ENCODE measurements around the gene MARK2.
"Not testable (repeated sequence)": the region's sequence is repeated elsewhere in the genome, so short reads cannot be mapped to it uniquely, and the experiment has no call there.

The MARK2 gene

DNA sequence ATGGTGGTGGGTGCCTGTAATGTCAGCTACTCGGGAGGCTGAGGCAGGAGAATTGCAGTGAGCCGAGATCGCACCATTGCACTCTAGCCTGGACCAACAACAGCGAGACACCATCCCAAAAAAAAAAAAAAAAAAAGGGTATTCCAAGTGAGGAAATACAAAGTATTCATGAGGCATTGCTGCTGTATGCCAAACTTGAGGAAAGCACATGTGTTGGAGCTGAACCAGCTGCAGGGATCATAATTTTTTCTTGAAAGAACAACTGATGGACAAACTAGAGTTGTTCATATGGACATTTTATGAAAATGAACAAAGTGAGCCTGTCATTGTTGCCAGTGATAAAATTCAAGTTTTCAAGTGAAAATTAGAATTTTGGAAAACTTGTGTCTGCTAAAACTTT lies 15.8 kb downstream of the MARK2 start:
- H3K27ac ChIP-seq (ENCODE audit: low read depth, low read length) = no peak overlapping the region
- H3K9me3 ChIP-seq (ENCODE audit: control insufficient read depth, insufficient read depth, low read length) = no peaks in the 10 kb centered on the region
- no peak overlapping the region for H3K4me3 ChIP-seq (ENCODE audit: low read depth, low read length)
- 0 out of 2 replicates have a peak, but pooled peaks cover 8% of the 10 kb centered on the region for H3K36me3 ChIP-seq (ENCODE audit: control insufficient read depth, insufficient read depth, low read length)
- H3K4me1 ChIP-seq (ENCODE audit: control insufficient read depth, insufficient read depth, low read length) = no peaks in the 10 kb centered on the region; the same call in 1 of the 2 replicates
- H3K9ac ChIP-seq (ENCODE audit: low read depth, low read length) = no peak overlapping the region
- H3K27me3 ChIP-seq (ENCODE audit: control insufficient read depth, insufficient read depth, low read length) = no peaks in the 10 kb centered on the region

DNA sequence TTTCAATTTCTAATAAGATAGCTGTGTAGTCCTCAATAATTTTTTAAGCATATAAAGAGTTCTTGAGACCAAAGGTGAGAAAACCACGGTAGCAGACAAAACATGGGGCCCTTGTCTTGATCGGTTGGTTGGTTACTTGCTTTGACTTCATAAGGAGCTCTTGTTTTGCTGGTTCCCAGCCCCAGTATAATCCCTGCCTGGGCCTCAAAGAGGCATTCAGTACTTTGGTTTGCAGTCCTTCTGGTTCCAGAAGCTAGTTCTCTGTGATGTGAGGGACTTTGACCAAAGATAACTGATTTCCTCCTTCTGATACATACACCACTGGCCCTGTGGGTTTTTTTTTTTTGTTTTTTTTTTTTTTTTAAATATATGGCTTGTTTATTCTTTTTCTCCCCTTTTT lies 17.1 kb downstream of the MARK2 start:
- H3K36me3 ChIP-seq (ENCODE audit: control insufficient read depth, insufficient read depth, low read length) = 0 out of 2 replicates have a peak, but pooled peaks cover 8% of the 10 kb centered on the region
- no peaks in the 10 kb centered on the region for H3K9me3 ChIP-seq (ENCODE audit: control insufficient read depth, insufficient read depth, low read length)
- no peak overlapping the region for H3K4me3 ChIP-seq (ENCODE audit: low read depth, low read length)
- no peaks in the 10 kb centered on the region; the same call in 1 of the 2 replicates for H3K4me1 ChIP-seq (ENCODE audit: control insufficient read depth, insufficient read depth, low read length)
- no peak overlapping the region for H3K9ac ChIP-seq (ENCODE audit: low read depth, low read length)
- H3K27me3 ChIP-seq (ENCODE audit: control insufficient read depth, insufficient read depth, low read length) = no peaks in the 10 kb centered on the region
- no peak overlapping the region for H3K27ac ChIP-seq (ENCODE audit: low read depth, low read length)

DNA sequence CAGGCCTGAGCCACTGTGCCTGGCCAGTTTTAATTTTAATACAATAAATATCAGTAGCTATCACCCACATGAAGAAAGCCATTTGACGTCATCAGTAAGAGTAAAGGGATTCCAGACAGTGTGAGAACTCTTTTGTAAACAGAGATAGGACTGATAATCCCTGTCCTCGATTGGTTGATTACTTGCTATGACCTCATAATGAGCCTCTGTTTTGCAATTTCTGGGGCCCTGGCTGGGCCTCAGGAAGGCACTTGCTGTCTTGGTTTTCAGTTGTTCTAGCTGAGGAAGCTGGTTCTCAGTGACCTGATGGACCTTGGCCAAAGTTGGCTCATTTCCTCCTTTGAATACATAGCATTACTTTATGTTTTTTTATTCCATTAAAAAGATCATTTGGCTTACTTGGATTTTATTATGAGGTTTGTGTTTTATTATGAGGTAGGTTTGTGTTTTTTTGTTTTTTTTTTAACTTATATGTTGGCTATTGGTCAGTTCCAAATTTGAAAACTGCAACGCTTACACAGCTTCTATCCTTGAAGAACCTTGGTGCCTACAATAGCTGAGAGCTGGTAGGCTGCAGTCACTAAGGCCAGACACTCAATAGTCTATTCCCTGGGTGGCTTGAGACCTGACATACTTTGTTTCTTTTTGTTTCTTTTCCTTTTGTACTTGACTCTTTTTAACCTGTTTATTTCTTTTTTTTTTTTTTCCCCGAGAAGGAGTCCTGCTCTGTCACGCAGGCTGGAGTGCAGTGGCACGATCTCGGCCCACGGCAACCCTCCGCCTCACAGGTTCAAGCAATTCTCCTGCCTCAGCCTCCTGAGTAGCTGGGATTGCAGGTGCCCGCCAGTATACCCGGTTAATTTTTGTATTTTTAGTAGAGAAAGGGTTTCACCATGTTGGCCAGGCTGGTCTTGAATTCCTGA lies 20.0 kb downstream of the MARK2 start:
- peaks cover 12% of the 10 kb centered on the region; the same call in 1 of the 2 replicates for H3K36me3 ChIP-seq (ENCODE audit: control insufficient read depth, insufficient read depth, low read length)
- no peak overlapping the region for H3K27ac ChIP-seq (ENCODE audit: low read depth, low read length)
- H3K4me3 ChIP-seq (ENCODE audit: low read depth, low read length) = no peak overlapping the region
- no peaks in the 10 kb centered on the region for H3K9me3 ChIP-seq (ENCODE audit: control insufficient read depth, insufficient read depth, low read length)
- H3K4me1 ChIP-seq (ENCODE audit: control insufficient read depth, insufficient read depth, low read length) = no peaks in the 10 kb centered on the region
- H3K27me3 ChIP-seq (ENCODE audit: control insufficient read depth, insufficient read depth, low read length) = no peaks in the 10 kb centered on the region
- no peak overlapping the region for H3K9ac ChIP-seq (ENCODE audit: low read depth, low read length)

DNA sequence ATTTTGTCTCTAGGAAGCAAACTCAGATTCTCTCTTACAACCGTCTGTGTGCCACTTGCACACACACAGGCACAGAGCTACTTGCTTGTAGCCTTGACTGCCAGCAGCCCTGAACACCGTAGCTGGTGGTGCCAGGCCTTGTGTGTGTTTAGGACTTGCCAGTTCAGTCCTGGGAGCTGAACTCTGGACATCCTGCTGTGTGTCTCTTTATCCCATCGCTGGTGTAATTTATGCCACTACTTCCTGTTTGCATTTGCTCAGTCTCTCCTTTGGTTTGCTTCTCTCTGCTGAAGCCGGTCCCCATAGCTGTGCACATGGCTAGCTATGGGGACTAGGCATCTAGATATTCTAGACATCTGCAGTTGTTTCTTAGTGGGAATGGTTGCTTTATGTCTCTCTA lies 24.0 kb downstream of the MARK2 start:
- H3K36me3 ChIP-seq (ENCODE audit: control insufficient read depth, insufficient read depth, low read length) = peaks cover 8% of the 10 kb centered on the region; the same call in 1 of the 2 replicates
- H3K9me3 ChIP-seq (ENCODE audit: control insufficient read depth, insufficient read depth, low read length) = no peaks in the 10 kb centered on the region
- peaks cover 11% of the 10 kb centered on the region for H3K4me1 ChIP-seq (ENCODE audit: control insufficient read depth, insufficient read depth, low read length)
- no peak overlapping the region for H3K9ac ChIP-seq (ENCODE audit: low read depth, low read length)
- no peaks in the 10 kb centered on the region for H3K27me3 ChIP-seq (ENCODE audit: control insufficient read depth, insufficient read depth, low read length)
- H3K4me3 ChIP-seq (ENCODE audit: low read depth, low read length) = no peak overlapping the region
- no peak overlapping the region for H3K27ac ChIP-seq (ENCODE audit: low read depth, low read length)

DNA sequence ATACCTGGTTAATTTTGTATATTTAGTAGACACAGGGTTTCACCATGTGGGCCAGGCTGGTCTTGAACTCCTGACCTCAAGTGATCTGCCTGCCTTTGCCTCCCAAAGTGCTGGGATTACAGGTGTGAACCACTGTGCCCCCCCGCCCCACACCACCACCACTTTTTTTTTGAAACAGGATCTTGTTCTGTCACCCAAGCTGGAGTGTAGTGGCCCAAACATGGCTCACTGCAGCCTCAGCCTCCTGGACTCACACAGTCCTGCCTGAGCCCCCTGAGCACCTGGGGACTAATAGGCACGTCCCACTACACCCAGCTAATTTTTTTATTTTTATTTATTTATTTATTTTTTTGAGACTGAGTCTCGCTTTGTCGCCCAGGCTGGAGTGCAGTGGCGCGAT lies 24.7 kb downstream of the MARK2 start:
- not testable (repeated sequence) for H3K36me3 ChIP-seq (ENCODE audit: control insufficient read depth, insufficient read depth, low read length); H3K9ac ChIP-seq (ENCODE audit: low read depth, low read length); H3K27ac ChIP-seq (ENCODE audit: low read depth, low read length); H3K4me3 ChIP-seq (ENCODE audit: low read depth, low read length); H3K27me3 ChIP-seq (ENCODE audit: control insufficient read depth, insufficient read depth, low read length); H3K9me3 ChIP-seq (ENCODE audit: control insufficient read depth, insufficient read depth, low read length)
- H3K4me1 ChIP-seq (ENCODE audit: control insufficient read depth, insufficient read depth, low read length) = peaks cover 14% of the 10 kb centered on the region

DNA sequence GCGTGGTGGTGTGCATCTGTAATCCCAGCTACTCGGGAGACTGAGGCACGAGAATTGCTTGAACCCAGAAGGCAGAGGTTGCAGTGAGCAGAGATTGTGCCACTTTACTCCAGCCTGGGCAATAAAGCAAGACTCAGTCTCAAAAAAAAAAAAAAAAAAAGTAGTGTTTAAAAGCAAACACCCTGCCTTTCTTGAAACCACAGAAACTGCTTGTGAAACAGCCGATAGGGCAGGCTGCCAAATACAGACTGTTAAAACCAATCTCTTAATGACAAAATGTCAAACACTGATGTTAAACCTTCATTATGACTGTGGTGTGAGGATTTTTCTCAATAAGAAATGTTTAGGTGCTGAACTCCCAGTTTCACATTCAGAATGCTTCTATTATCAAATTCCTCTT lies 27.3 kb downstream of the MARK2 start:
- peaks cover 17% of the 10 kb centered on the region for H3K4me1 ChIP-seq (ENCODE audit: control insufficient read depth, insufficient read depth, low read length)
- H3K27ac ChIP-seq (ENCODE audit: low read depth, low read length) = no peak overlapping the region
- H3K36me3 ChIP-seq (ENCODE audit: control insufficient read depth, insufficient read depth, low read length) = peaks cover 8% of the 10 kb centered on the region; the same call in 1 of the 2 replicates

DNA sequence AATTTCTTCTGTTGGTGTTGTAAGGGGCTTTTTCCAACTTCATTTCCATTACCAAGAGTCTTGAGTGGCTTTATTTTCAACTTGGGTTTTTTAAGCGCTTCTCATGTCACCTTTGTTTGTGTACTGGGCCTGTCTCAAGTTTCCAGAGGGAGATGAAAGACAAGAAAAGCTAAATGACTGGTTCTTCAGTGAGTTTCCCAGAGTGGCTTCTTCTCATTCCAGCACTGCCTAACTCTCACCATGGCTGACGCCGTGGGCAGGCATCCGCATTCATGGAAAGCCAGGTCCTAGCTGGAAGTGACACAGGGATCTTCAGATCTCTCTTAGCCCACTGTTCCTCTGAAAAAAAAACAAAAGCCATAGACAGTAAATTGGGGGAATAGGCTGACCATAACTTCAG lies 28.6 kb downstream of the MARK2 start:
- Histone ChIP-seq H3K4me1 (ENCODE audit: control insufficient read depth, insufficient read depth, low read length) (peaks cover 25% of the 10 kb centered on the region), H3K4me3 (ENCODE audit: low read depth, low read length) (no peak overlapping the region), H3K27ac (ENCODE audit: low read depth, low read length) (no peak overlapping the region), H3K36me3 (ENCODE audit: control insufficient read depth, insufficient read depth, low read length) (peaks cover under 1% of the 10 kb centered on the region; the same call in 1 of the 2 replicates), H3K9me3 (ENCODE audit: control insufficient read depth, insufficient read depth, low read length) (no peaks in the 10 kb centered on the region), H3K27me3 (ENCODE audit: control insufficient read depth, insufficient read depth, low read length) (no peaks in the 10 kb centered on the region), H3K9ac (ENCODE audit: low read depth, low read length) (no peak overlapping the region)

More for the DNA sequence above, 27.3 kb downstream of the MARK2 start:
- Histone ChIP-seq H3K9me3 (ENCODE audit: control insufficient read depth, insufficient read depth, low read length) (no peaks in the 10 kb centered on the region), H3K27me3 (ENCODE audit: control insufficient read depth, insufficient read depth, low read length) (no peaks in the 10 kb centered on the region), H3K9ac (ENCODE audit: low read depth, low read length) (no peak overlapping the region), H3K4me3 (ENCODE audit: low read depth, low read length) (no peak overlapping the region)

DNA sequence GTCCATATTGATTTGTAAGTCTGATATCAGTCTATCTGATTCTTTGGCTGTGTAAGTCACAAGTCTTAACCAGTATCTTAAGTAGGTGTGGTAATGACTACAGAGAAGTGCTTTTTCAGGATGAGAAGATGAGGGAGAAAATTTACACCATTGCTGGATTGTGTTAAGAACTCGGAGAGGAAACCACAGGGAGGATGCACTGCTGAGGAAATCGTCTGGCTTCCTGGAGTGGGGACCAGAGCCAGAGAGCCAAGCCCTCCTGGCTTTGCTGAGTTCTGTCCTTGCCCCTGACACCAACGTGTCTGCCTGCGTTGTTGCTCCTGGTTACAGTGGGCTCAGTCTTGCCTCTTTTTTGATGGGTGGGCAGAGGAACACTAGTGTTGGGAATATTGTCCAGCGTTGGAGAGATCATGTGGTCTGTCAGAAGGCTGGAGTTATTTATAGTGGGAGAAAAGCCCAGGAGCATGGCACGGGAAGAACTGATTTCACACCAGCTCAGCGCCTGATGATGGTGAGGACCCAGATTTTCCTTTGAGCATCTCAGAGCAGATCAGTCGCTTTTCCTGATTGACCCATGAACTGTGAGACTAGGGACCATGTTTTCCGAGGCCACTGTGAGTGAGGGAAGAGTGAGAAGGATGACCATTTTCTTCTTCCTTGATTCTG lies 29.6 kb downstream of the MARK2 start:
- no peak overlapping the region for H3K27ac ChIP-seq (ENCODE audit: low read depth, low read length)
- H3K27me3 ChIP-seq (ENCODE audit: control insufficient read depth, insufficient read depth, low read length) = no peaks in the 10 kb centered on the region
- no peak overlapping the region for H3K4me3 ChIP-seq (ENCODE audit: low read depth, low read length)
- H3K4me1 ChIP-seq (ENCODE audit: control insufficient read depth, insufficient read depth, low read length) = peaks cover 30% of the 10 kb centered on the region
- no peak overlapping the region for H3K9ac ChIP-seq (ENCODE audit: low read depth, low read length)
- no peaks in the 10 kb centered on the region for H3K9me3 ChIP-seq (ENCODE audit: control insufficient read depth, insufficient read depth, low read length)
- H3K36me3 ChIP-seq (ENCODE audit: control insufficient read depth, insufficient read depth, low read length) = no peaks in the 10 kb centered on the region

DNA sequence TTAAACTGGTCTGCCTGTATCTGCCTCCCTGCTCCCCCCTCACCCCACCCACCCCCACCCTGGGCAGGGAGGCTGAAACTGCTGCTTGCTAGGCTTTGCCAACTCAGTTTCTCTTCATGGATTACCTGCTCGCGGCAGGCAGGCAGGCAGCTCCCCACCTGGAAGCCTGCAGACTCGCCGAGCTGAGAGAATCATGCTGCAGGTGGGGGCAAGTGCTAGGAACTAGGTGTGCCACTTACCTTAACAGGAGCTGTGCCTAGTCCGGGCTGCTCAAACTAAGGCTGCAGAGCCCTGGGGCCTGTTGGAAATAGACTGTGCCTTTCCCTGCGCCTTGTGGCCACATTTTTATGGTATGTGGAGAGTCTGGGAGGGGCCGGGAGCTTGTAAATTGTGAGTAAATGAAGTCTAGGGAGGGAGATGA lies 30.3 kb downstream of the MARK2 start:
- Histone ChIP-seq H3K27ac (ENCODE audit: low read depth, low read length) (no peak overlapping the region), H3K4me3 (ENCODE audit: low read depth, low read length) (no peak overlapping the region), H3K9ac (ENCODE audit: low read depth, low read length) (no peak overlapping the region), H3K36me3 (ENCODE audit: control insufficient read depth, insufficient read depth, low read length) (no peaks in the 10 kb centered on the region; the same call in 1 of the 2 replicates), H3K27me3 (ENCODE audit: control insufficient read depth, insufficient read depth, low read length) (no peaks in the 10 kb centered on the region), H3K9me3 (ENCODE audit: control insufficient read depth, insufficient read depth, low read length) (no peaks in the 10 kb centered on the region), H3K4me1 (ENCODE audit: control insufficient read depth, insufficient read depth, low read length) (peaks cover 30% of the 10 kb centered on the region)

DNA sequence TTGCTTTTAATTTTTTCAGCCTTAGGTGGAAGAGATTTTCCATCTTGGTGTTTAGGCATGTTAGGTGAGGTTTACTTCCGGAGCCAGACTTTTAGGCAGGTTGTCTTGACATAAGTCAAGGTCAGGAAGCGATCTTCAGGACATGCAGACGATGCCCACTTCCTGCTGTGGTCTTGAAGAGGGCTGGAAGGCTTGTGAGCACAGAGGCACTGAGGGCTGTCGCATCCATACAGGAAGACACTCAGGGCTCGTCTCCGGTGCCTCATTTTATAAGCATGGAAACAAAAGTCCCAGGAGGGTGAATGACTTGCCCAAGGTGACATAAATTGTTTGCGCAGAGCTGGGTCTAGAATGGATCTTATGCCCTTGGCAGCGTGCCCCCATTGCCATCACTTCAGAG lies 30.8 kb downstream of the MARK2 start:
- Histone ChIP-seq H3K9me3 (ENCODE audit: control insufficient read depth, insufficient read depth, low read length) (no peaks in the 10 kb centered on the region), H3K4me1 (ENCODE audit: control insufficient read depth, insufficient read depth, low read length) (peaks cover 30% of the 10 kb centered on the region), H3K36me3 (ENCODE audit: control insufficient read depth, insufficient read depth, low read length) (no peaks in the 10 kb centered on the region; the same call in 1 of the 2 replicates), H3K9ac (ENCODE audit: low read depth, low read length) (no peak overlapping the region), H3K27ac (ENCODE audit: low read depth, low read length) (no peak overlapping the region), H3K4me3 (ENCODE audit: low read depth, low read length) (no peak overlapping the region), H3K27me3 (ENCODE audit: control insufficient read depth, insufficient read depth, low read length) (no peaks in the 10 kb centered on the region)
